ENCODE data around the gene EFNA2.

- no peak for TF ChIP-seq FOXM1 (IDR thresholded peaks at IDR 0.05; ENCODE audit: low read depth)
- no peak for TF ChIP-seq NRF1 (IDR thresholded peaks at IDR 0.05; ENCODE audit: low read depth, low read length)
- no peak for TF ChIP-seq CTCF (IDR thresholded peaks at IDR 0.05)
- TF ChIP-seq ELF1 (IDR thresholded peaks at IDR 0.05): no peak
- TF ChIP-seq USF2 (IDR thresholded peaks at IDR 0.05; ENCODE audit: borderline replicate concordance, low read depth, low read length): no peak
- no peak for TF ChIP-seq RCOR1 (IDR thresholded peaks at IDR 0.05; ENCODE audit: low read length)
- no peak for TF ChIP-seq TAF1 (IDR thresholded peaks at IDR 0.05; ENCODE audit: borderline replicate concordance, low read depth, low read length)
- no peak for TF ChIP-seq EP300 (IDR thresholded peaks at IDR 0.05; ENCODE audit: borderline replicate concordance in 1 of 2, low read depth in 1 of 2, low read length in 1 of 2)
- no peak for TF ChIP-seq YY1 (IDR thresholded peaks at IDR 0.05; ENCODE audit: low read depth)
- TF ChIP-seq RFX5 (IDR thresholded peaks at IDR 0.05; ENCODE audit: low read length): no peak
- no peak for TF ChIP-seq POLR2AphosphoS5 (IDR thresholded peaks at IDR 0.05; ENCODE audit: low read depth, low read length)
- TF ChIP-seq SIN3A (IDR thresholded peaks at IDR 0.05; ENCODE audit: borderline replicate concordance, low read depth, low read length): no peak
These were observed 46.3 kb upstream of the EFNA2 start for GRCh38 chr19:1239420-1239795.

Data from SK-N-SH (cell line).